ENCODE measurements around the gene FOXO3B.
"Not testable (repeated sequence)": the region's sequence is repeated elsewhere in the genome, so short reads cannot be mapped to it uniquely, and the experiment has no call there.

DNA sequence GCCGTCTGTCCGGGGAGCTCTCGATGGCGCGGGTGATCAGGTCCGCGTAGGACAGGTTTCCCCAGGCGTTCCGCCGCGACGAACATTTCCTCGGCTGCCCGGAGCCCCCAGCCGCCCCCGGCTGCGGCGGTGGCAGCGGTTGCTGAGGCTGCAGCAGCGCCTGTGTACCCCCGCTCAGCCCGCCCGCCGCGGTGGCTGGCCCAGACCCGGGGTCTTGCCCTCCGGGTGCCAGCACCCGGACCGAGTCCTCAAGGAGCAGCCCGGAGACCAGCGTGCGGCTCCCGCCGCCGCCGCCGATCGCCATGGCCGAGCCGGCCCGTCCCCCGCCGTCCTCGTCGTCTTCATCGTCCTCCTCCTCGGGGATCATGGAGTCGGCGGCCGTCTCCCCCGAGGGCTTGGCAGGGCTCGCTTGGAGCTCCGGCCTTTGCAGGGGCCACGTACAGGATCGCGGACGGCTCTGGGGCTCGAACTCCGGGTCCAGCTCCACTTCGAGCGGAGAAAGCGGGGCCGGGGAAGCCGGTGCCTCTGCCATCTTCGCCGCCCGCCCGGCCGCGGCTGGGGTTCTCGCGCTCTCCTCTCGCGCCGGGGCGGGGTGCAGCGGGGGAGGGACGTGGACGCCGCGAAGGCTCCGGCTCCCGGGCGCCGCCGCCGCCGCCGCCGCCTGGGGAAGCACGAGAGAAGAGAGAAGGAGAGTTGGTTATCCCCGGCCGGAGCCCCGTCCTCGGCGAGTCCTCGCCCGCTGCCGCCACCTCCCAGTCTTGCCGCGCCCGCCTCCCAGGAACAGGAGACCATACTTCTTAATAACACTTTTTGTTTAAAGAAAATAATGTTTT is 9.5 kb downstream of the FOXO3B start:
- not testable (repeated sequence) for TF ChIP-seq POLR2AphosphoS5, POLR2A, EP300 (IDR thresholded peaks at IDR 0.05)
- TF ChIP-seq, protein P1, sequence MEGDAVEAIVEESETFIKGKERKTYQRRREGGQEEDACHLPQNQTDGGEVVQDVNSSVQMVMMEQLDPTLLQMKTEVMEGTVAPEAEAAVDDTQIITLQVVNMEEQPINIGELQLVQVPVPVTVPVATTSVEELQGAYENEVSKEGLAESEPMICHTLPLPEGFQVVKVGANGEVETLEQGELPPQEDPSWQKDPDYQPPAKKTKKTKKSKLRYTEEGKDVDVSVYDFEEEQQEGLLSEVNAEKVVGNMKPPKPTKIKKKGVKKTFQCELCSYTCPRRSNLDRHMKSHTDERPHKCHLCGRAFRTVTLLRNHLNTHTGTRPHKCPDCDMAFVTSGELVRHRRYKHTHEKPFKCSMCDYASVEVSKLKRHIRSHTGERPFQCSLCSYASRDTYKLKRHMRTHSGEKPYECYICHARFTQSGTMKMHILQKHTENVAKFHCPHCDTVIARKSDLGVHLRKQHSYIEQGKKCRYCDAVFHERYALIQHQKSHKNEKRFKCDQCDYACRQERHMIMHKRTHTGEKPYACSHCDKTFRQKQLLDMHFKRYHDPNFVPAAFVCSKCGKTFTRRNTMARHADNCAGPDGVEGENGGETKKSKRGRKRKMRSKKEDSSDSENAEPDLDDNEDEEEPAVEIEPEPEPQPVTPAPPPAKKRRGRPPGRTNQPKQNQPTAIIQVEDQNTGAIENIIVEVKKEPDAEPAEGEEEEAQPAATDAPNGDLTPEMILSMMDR (IDR thresholded peaks at IDR 0.05) = not testable (repeated sequence)
